Upper lobe of left lung (tissue), 4 donors: Measurements from ENCODE around the gene BNIP2.

Experiments
- CTCF ChIP-seq, 6 experiments: fragments of 450-650 bp in 4 of 6; fragments of 200-600 bp in 2 of 6; sonication (generic) in 2 of 6; IDR thresholded peaks; one replicate each; pipeline ENCODE4 v1.5.1; 2016 to 2019; ENCODE audit warnings: antibody characterized with exemption in 6 of 6
- EP300 ChIP-seq, 4 donors: sonication (generic); formaldehyde crosslinking; IDR thresholded peaks; one replicate each; pipeline ENCODE4 v1.5.1; 2017; ENCODE audit warnings: antibody characterized with exemption in 4 of 4, control low read depth in 2 of 4
- POLR2A ChIP-seq, 4 donors: fragments of 450-650 bp; IDR thresholded peaks; one replicate each; pipeline ENCODE4 v1.5.1; 2016 to 2017; ENCODE audit warnings: antibody characterized with exemption in 4 of 4, mild to moderate bottlenecking in 2 of 4
- POLR2AphosphoS5 ChIP-seq, 2 donors: sonication (generic); formaldehyde crosslinking; IDR thresholded peaks; one replicate each; pipeline ENCODE4 v1.5.1; 2017; ENCODE audit warnings: antibody characterized with exemption in 2 of 2

- no peak for TF ChIP-seq POLR2AphosphoS5 (IDR thresholded peaks at IDR 0.05)
- TF ChIP-seq CTCF (IDR thresholded peaks at IDR 0.05) = no peak
- no peak for TF ChIP-seq POLR2A (IDR thresholded peaks at IDR 0.05)
- TF ChIP-seq EP300 (IDR thresholded peaks at IDR 0.05) = no peak
Measured at GRCh38 chr15:59703979-59704796, 15.1 kb upstream of the BNIP2 start.
